Panc1 (cell line): Measurements from ENCODE around the gene EIF4G3.

Source experiments
- CTCF ChIP-seq: fragments of 450-650 bp; IDR thresholded peaks from 2 replicates; pipeline ENCODE4 v1.5.1; 2017; ENCODE audit warnings: mild to moderate bottlenecking
- POLR2AphosphoS5 ChIP-seq: IDR thresholded peaks from 2 replicates; pipeline ENCODE4 v1.6.1; 2012; ENCODE audit warnings: mild to moderate bottlenecking, low read depth, low read length, moderate library complexity
- TF ChIP-seq, protein P1 (sequence below), 2 experiments: IDR thresholded peaks; 2 replicates each; pipeline ENCODE4 v1.6.1; 2011 to 2012; ENCODE audit warnings: low read depth in 2 of 2, control low read depth in 1 of 2, low read length in 1 of 2, mild to moderate bottlenecking in 1 of 2, moderate library complexity in 1 of 2; ENCODE audit not compliant: insufficient read depth in 1 of 2

DNA sequence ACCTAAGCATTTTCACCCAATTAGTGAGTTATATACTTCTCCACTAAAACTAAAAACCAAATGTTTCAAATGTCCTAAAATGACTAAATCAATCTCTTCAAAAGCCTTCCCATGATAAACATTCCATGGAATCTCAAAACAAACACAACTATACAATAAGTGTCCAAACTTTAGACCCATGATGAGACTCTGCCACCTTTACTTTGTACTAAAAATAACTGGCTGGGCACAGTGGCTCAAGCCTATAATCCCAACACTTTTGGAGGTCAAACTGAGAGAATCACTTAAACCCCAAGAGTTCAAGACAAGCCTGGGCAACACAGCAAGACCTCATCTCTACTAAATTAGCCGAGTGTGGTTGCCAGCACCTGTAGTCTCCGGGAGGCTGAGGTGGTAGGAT is 87.4 kb downstream of the EIF4G3 start:
- TF ChIP-seq CTCF (no peak), POLR2AphosphoS5 (no peak)
- TF ChIP-seq, protein P1, sequence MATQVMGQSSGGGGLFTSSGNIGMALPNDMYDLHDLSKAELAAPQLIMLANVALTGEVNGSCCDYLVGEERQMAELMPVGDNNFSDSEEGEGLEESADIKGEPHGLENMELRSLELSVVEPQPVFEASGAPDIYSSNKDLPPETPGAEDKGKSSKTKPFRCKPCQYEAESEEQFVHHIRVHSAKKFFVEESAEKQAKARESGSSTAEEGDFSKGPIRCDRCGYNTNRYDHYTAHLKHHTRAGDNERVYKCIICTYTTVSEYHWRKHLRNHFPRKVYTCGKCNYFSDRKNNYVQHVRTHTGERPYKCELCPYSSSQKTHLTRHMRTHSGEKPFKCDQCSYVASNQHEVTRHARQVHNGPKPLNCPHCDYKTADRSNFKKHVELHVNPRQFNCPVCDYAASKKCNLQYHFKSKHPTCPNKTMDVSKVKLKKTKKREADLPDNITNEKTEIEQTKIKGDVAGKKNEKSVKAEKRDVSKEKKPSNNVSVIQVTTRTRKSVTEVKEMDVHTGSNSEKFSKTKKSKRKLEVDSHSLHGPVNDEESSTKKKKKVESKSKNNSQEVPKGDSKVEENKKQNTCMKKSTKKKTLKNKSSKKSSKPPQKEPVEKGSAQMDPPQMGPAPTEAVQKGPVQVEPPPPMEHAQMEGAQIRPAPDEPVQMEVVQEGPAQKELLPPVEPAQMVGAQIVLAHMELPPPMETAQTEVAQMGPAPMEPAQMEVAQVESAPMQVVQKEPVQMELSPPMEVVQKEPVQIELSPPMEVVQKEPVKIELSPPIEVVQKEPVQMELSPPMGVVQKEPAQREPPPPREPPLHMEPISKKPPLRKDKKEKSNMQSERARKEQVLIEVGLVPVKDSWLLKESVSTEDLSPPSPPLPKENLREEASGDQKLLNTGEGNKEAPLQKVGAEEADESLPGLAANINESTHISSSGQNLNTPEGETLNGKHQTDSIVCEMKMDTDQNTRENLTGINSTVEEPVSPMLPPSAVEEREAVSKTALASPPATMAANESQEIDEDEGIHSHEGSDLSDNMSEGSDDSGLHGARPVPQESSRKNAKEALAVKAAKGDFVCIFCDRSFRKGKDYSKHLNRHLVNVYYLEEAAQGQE (IDR thresholded peaks at IDR 0.05; ENCODE audit: insufficient read depth in 1 of 2, low read depth in 2 of 2, low read length in 1 of 2): no peak
